WERI-Rb-1 (cell line): ENCODE measurements around the gene THOC6.

Experiments used
- DNase-seq: peaks from one replicate; pipeline ENCODE4 v3.0.0-alpha.2; 2020
- H3K27ac ChIP-seq: fragments of 250-450 bp; sonication (Bioruptor Pico); 2 replicates; pipeline ENCODE4 v1.5.1; 2020; ENCODE audit warnings: mild to moderate bottlenecking, moderate library complexity
- H3K27me3 ChIP-seq: fragments of 250-450 bp; sonication (Bioruptor Pico); 2 replicates; pipeline ENCODE4 v1.5.1; 2021; ENCODE audit warnings: mild to moderate bottlenecking, low read depth, moderate library complexity; ENCODE audit not compliant: insufficient read depth, severe bottlenecking
- H3K36me3 ChIP-seq: fragments of 250-450 bp; sonication (Bioruptor Pico); 2 replicates; pipeline ENCODE4 v1.5.1; 2020; ENCODE audit warnings: mild to moderate bottlenecking, moderate library complexity
- H3K4me3 ChIP-seq: 2 replicates; pipeline ENCODE4 v1.5.1; 2011; ENCODE audit warnings: low read depth, mild to moderate bottlenecking, control low read depth, low read length
- H3K9me3 ChIP-seq: fragments of 250-450 bp; sonication (Bioruptor Pico); 2 replicates; pipeline ENCODE4 v1.5.1; 2021; ENCODE audit warnings: mild to moderate bottlenecking, moderate library complexity; ENCODE audit not compliant: severe bottlenecking
- TF ChIP-seq, protein P1 (sequence below): IDR thresholded peaks from 2 replicates; pipeline ENCODE4 v1.5.1; 2011; ENCODE audit warnings: low read depth, mild to moderate bottlenecking, control low read depth, inconsistent platforms, low read length

The THOC6 gene

DNA sequence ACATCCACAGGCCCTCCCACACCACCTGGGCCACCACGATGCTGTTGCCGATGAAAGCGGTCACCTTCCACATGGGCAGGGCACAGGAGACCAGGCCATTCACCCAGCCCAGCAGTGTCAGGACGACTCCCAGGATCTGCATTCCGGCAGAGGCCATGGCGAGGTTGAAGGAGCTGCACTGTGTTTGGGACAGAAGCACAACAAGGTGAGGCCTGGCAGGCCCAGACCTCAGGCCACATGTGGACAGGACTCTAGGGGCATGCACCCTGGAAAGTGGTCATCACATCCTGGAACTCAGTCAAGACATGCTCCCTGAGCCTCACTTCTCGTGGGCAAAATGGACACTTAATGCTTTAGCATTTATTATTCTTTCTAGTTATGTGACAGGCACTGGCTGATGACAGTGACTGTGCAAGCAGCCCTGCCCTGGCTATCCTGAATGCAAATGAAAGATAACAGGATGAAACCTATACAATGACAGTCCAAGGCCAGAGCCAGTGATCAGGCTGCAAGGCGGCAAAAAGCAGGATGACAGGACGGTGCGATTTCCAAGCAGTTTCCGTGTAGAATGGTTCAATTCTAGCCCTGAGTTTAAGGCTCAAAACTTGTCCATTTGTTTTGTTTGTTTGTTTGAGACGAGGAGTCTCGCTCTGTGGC, 7.8 kb upstream of the THOC6 start:
- Histone ChIP-seq H3K9me3 (no peaks in the 10 kb centered on the region), H3K36me3 (no peaks in the 10 kb centered on the region), H3K27ac (no peak overlapping the region), H3K27me3 (no peaks in the 10 kb centered on the region), H3K4me3 (no peak overlapping the region)
- TF ChIP-seq, protein P1, sequence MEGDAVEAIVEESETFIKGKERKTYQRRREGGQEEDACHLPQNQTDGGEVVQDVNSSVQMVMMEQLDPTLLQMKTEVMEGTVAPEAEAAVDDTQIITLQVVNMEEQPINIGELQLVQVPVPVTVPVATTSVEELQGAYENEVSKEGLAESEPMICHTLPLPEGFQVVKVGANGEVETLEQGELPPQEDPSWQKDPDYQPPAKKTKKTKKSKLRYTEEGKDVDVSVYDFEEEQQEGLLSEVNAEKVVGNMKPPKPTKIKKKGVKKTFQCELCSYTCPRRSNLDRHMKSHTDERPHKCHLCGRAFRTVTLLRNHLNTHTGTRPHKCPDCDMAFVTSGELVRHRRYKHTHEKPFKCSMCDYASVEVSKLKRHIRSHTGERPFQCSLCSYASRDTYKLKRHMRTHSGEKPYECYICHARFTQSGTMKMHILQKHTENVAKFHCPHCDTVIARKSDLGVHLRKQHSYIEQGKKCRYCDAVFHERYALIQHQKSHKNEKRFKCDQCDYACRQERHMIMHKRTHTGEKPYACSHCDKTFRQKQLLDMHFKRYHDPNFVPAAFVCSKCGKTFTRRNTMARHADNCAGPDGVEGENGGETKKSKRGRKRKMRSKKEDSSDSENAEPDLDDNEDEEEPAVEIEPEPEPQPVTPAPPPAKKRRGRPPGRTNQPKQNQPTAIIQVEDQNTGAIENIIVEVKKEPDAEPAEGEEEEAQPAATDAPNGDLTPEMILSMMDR: no peak
- DNase-seq: no peak

- Histone ChIP-seq H3K27me3 (no peaks in the 10 kb centered on the region), H3K4me3 (no peak overlapping the region), H3K9me3 (no peaks in the 10 kb centered on the region), H3K27ac (no peak overlapping the region), H3K36me3 (peaks cover 4% of the 10 kb centered on the region; the same call in 1 of the 2 replicates)
- DNase-seq: no peak
- TF ChIP-seq, protein P1: no peak
Measured at GRCh38 chr16:3017344-3017743, 6.5 kb upstream of the THOC6 start.

- DNase-seq: no peak
- H3K9me3 ChIP-seq: no peaks in the 10 kb centered on the region
- TF ChIP-seq, protein P1: peak; percentile 37; the same call in 1 of the 2 replicates
- no peak within 1 kb of the TSS for H3K27ac ChIP-seq
- H3K27me3 ChIP-seq: no peaks in the 10 kb centered on the region
- H3K4me3 ChIP-seq: no peak within 1 kb of the TSS
- peaks cover 8% of the 10 kb centered on the region for H3K36me3 ChIP-seq
Measured at GRCh38 chr16:3017794-3018506, 5.9 kb upstream of the THOC6 start, which contains the start of gene CLDN6. CLDN6 (minus strand) TSS chr16:3018183; CDS start chr16:3016021, 2,162 bp downstream.

GRCh38 chr16:3019594-3020246, 4.1 kb upstream of the THOC6 start:
- peaks cover 8% of the 10 kb centered on the region for H3K36me3 ChIP-seq
- DNase-seq: no peak
- H3K27ac ChIP-seq: peak overlapping the region; percentile 65
- H3K27me3 ChIP-seq: no peaks in the 10 kb centered on the region
- TF ChIP-seq, protein P1: no peak
- H3K4me3 ChIP-seq: peak overlapping the region; percentile 57
- no peaks in the 10 kb centered on the region for H3K9me3 ChIP-seq

- no peaks in the 10 kb centered on the region for H3K9me3 ChIP-seq
- H3K27me3 ChIP-seq: no peaks in the 10 kb centered on the region
- peak; percentile 80 for DNase-seq
- peaks cover 11% of the 10 kb centered on the region for H3K36me3 ChIP-seq
- TF ChIP-seq, protein P1: no peak
- peak within 1 kb of the TSS; percentile 65 for H3K27ac ChIP-seq
- H3K4me3 ChIP-seq: peak within 1 kb of the TSS; percentile 57
Measured at GRCh38 chr16:3020247-3020603, 3.6 kb upstream of the THOC6 start, which contains the start of gene TNFRSF12A. TNFRSF12A (plus strand) TSS chr16:3020368; CDS start chr16:3020398, 30 bp downstream.
